Transverse colon (tissue), 4 donors: Measurements from ENCODE around the gene EDAR. TPM values are rescaled to one million over a fixed set of nuclear protein-coding genes. Genes with fewer than 3 reads are reported as not detected.
A peak's percentile ranks its signal among the peaks of the same experiment; 100 is the strongest.

Experiments
- DNase-seq: peaks from one replicate; pipeline ENCODE4 v3.0.0-alpha.2; 2019
- H3K27ac ChIP-seq, 4 donors: fragments of 200-600 bp; sonication (generic); 2 replicates each; pipeline ENCODE4 v1.5.1; 2016 to 2018; ENCODE audit warnings: inconsistent platforms in 4 of 4
- H3K27me3 ChIP-seq: fragments of 200-600 bp; sonication (generic); 2 replicates; pipeline ENCODE4 v1.5.1; 2017; ENCODE audit warnings: inconsistent platforms
- H3K36me3 ChIP-seq, 4 donors: fragments of 200-600 bp; sonication (generic); 2 replicates each; pipeline ENCODE4 v1.5.1; 2017 to 2019; ENCODE audit warnings: inconsistent platforms in 4 of 4
- H3K4me1 ChIP-seq, 4 donors: fragments of 200-600 bp; sonication (generic); 2 replicates each; pipeline ENCODE4 v1.5.1; 2017 to 2020; ENCODE audit warnings: inconsistent platforms in 4 of 4
- H3K4me3 ChIP-seq, 4 donors: fragments of 200-600 bp; sonication (generic); 1 replicate in 1 of 4; 2 replicates in 3 of 4; pipeline versions ENCODE4 v1.5.1 to v1.6.1; 2017 to 2019; ENCODE audit warnings: inconsistent platforms in 4 of 4
- H3K9me3 ChIP-seq, 2 donors: fragments of 200-600 bp; sonication (generic); 2 replicates each; pipeline ENCODE4 v1.5.1; 2017 to 2019; ENCODE audit warnings: inconsistent platforms in 2 of 2
- EP300 ChIP-seq: sonication (generic); formaldehyde crosslinking; IDR thresholded peaks from one replicate; pipeline ENCODE4 v1.6.1; 2017; ENCODE audit warnings: antibody characterized with exemption, low read depth
- POLR2A ChIP-seq: fragments of 450-650 bp; IDR thresholded peaks from one replicate; pipeline ENCODE4 v1.6.1; 2016; ENCODE audit warnings: antibody characterized with exemption, mild to moderate bottlenecking, moderate library complexity
- POLR2AphosphoS5 ChIP-seq, 3 donors: sonication (generic); formaldehyde crosslinking; IDR thresholded peaks; one replicate each; pipeline ENCODE4 v1.6.1; 2016; ENCODE audit warnings: antibody characterized with exemption in 3 of 3
- WGBS, 2 donors: methylation state at CpG; one replicate each; pipeline ENCODE4 v1.1.5; 2018; ENCODE audit warnings: low coverage in 1 of 2; 5-methylcytosine and 5-hydroxymethylcytosine counted together
- in situ Hi-C, 4 donors: fragments of 200-750 bp; cut with MboI; loops; one replicate each; pipeline versions ENCODE4 v1.15.0 to v1.15.1; 2017; ENCODE audit warnings: low sequenced_read_pairs in 3 of 4, low pct_ligation_motif_present in 1 of 4, low pct_unique_long_range_greater_than_20kb in 1 of 4
- intact Hi-C: fragments of 100-400 bp; cut with DNase I; formaldehyde crosslinking; loops from one replicate; pipeline ENCODE4 v1.15.1; 2023; ENCODE audit warnings: low total_unique reads
- total RNA-seq, 4 donors: library from RNA; depleted of rRNA; stranded (reverse); fragments of >200 nt; gene quantifications; one replicate each; pipeline ENCODE4 v1.1.0, GENCODE V29; 2016
- TF ChIP-seq, protein P1 (sequence below), 5 experiments: fragments of 200-600 bp in 3 of 5; fragments of 450-650 bp in 2 of 5; sonication (generic) in 3 of 5; IDR thresholded peaks; 1 replicate in 2 of 5; 2 replicates in 3 of 5; pipeline ENCODE4 v1.5.1; 2016 to 2017; ENCODE audit warnings: antibody characterized with exemption in 5 of 5, inconsistent platforms in 3 of 5, mild to moderate bottlenecking in 2 of 5, moderate library complexity in 1 of 5

Gene EDAR
- total RNA-seq, 4 donors from 2014 or later = 0.14 to 0.64 TPM; not detected in 2

GRCh38 chr2:108970369-108970768 lies 18.7 kb downstream of the EDAR start:
- Histone ChIP-seq H3K27ac (peak overlapping the region; percentile 80 to 87 (median 86)), H3K4me3 (no peak overlapping the region), H3K27me3 (no peaks in the 10 kb centered on the region), H3K36me3 (no peaks in the 10 kb centered on the region), H3K4me1 (peaks cover 13 to 61% (median 38%) of the 10 kb centered on the region in 4 donors), H3K9me3 (no peaks in the 10 kb centered on the region)
- peak; percentile 68 for DNase-seq
- in situ Hi-C loops (no loop called here), intact Hi-C loops (no loop called here)
- WGBS, 2 donors = 42% methylated on average over 1 of the region's 1 CpG; no CpG with 5 or more reads in 1 of the 2 donors
- TF ChIP-seq POLR2A = no peak
- peak in 1 of 3 donors; percentile 32 for TF ChIP-seq POLR2AphosphoS5 (IDR thresholded peaks at IDR 0.05)
- TF ChIP-seq EP300 = no peak

DNA sequence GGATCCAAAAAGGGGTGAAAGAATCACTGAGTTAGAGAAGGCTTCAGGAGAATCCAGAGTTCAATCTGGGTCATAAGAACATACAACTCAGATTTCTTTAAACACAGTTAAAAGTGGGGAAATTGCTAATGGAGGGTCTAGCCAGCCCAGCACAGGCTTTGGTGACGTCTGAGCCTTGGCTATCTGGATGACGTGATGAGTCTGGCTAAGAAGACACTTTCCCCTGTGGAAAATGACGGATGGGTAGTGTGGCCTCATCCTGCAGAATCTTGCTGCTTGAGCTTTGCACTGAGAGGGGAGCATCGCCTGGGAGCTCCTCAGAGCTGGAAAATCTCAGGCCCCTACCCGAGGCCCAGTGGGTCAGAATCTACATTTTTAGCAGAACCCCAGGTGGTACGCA lies 19.2 kb downstream of the EDAR start:
- H3K27ac ChIP-seq = peak overlapping the region; percentile 80 to 87 (median 86)
- H3K9me3 ChIP-seq = no peaks in the 10 kb centered on the region
- TF ChIP-seq EP300 (no peak), POLR2AphosphoS5 (IDR thresholded peaks at IDR 0.05) (no peak), POLR2A (no peak)
- TF ChIP-seq, protein P1, sequence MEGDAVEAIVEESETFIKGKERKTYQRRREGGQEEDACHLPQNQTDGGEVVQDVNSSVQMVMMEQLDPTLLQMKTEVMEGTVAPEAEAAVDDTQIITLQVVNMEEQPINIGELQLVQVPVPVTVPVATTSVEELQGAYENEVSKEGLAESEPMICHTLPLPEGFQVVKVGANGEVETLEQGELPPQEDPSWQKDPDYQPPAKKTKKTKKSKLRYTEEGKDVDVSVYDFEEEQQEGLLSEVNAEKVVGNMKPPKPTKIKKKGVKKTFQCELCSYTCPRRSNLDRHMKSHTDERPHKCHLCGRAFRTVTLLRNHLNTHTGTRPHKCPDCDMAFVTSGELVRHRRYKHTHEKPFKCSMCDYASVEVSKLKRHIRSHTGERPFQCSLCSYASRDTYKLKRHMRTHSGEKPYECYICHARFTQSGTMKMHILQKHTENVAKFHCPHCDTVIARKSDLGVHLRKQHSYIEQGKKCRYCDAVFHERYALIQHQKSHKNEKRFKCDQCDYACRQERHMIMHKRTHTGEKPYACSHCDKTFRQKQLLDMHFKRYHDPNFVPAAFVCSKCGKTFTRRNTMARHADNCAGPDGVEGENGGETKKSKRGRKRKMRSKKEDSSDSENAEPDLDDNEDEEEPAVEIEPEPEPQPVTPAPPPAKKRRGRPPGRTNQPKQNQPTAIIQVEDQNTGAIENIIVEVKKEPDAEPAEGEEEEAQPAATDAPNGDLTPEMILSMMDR (IDR thresholded peaks at IDR 0.05) = no peak
- H3K4me3 ChIP-seq = no peak overlapping the region
- WGBS, 2 donors = 76 to 80% methylated on average over 1 to 6 of the region's 6 CpGs
- in situ Hi-C loops (no loop called here), intact Hi-C loops (no loop called here)
- no peaks in the 10 kb centered on the region for H3K36me3 ChIP-seq
- no peak for DNase-seq
- H3K27me3 ChIP-seq = no peaks in the 10 kb centered on the region
- H3K4me1 ChIP-seq = peaks cover 13 to 61% (median 38%) of the 10 kb centered on the region in 4 donors

GRCh38 chr2:108968619-108969018 lies 20.4 kb downstream of the EDAR start:
- Histone ChIP-seq H3K4me1 (peaks cover 13 to 61% (median 38%) of the 10 kb centered on the region in 4 donors), H3K27ac (peak overlapping the region in 3 of 4 donors; percentile 5 to 84 (median 41)), H3K36me3 (no peaks in the 10 kb centered on the region), H3K9me3 (no peaks in the 10 kb centered on the region), H3K4me3 (no peak overlapping the region), H3K27me3 (no peaks in the 10 kb centered on the region)
- WGBS, 2 donors = 34 to 80% methylated on average over 1 to 4 of the region's 4 CpGs
- intact Hi-C loops (no loop called here), in situ Hi-C loops (no loop called here)
- TF ChIP-seq POLR2A (no peak), EP300 (no peak), POLR2AphosphoS5 (IDR thresholded peaks at IDR 0.05) (no peak)
- TF ChIP-seq, protein P1 (IDR thresholded peaks at IDR 0.05) = no peak
- peak; percentile 69 for DNase-seq

DNA sequence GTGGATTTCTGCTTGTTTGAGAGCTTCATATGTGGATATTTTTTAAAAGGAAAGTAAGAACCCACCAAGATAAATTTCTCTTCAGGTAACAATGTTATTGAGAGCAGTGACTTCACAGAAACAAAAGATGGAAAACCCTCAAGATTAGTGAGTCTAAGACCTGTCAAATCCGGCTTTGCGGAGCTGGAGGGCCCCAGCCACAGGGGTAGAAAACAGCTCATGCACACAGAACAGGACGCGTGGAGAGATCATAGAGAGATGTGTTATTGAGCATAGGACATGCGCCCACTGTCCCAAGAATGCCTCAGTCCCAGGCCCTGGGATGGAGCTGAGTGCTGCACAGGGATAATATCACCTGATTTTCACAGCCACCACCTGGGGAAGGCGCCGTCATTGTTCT lies 21.3 kb downstream of the EDAR start:
- no peak overlapping the region for H3K27ac ChIP-seq
- in situ Hi-C loops = no loop called here
- no peak for TF ChIP-seq POLR2A
- TF ChIP-seq, protein P1 (IDR thresholded peaks at IDR 0.05) = no peak
- TF ChIP-seq POLR2AphosphoS5 (IDR thresholded peaks at IDR 0.05) = no peak
- TF ChIP-seq EP300 = no peak
- no peak overlapping the region for H3K4me3 ChIP-seq
- peaks cover 13 to 54% (median 33%) of the 10 kb centered on the region in 4 donors for H3K4me1 ChIP-seq
- 75 to 77% methylated on average over 3 to 7 of the region's 7 CpGs for WGBS, 2 donors
- no peaks in the 10 kb centered on the region for H3K9me3 ChIP-seq
- no peaks in the 10 kb centered on the region for H3K27me3 ChIP-seq
- intact Hi-C loops = no loop called here
- H3K36me3 ChIP-seq = no peaks in the 10 kb centered on the region
- no peak for DNase-seq
